K562 (cell line): ENCODE data around the gene ABL1. TPM values are rescaled to one million over a fixed set of nuclear protein-coding genes. Genes with fewer than 3 reads are reported as not detected.
A peak's percentile ranks its signal among the peaks of the same experiment; 100 is the strongest.

Source experiments
- ATAC-seq: fragments of 200-7000 bp; cut with Tn5 transposase; 3 replicates; pipeline ENCODE4 v1.9.1; 2020; ENCODE audit warnings: moderate library complexity
- BruUV-seq: library from RNA; stranded (reverse); fragments of 400-500 nt; replicated peaks from 2 replicates; lab custom pipeline; 2021; lab: Mats Ljungman, UMichigan
- CTCF ChIA-PET: fragments of 300-600 bp; formaldehyde crosslinking; extraction: SDS; loops from one replicate; lab custom pipeline; 2021; ENCODE audit warnings: low intra/inter-chr PET ratio; lab: Yijun Ruan, JAX
- POLR2A ChIA-PET: fragments of 300-600, 350-650 bp; sonication (Branson Sonifier 250); formaldehyde crosslinking; extraction: SDS; loops from one replicate; lab custom pipeline; 2021; ENCODE audit warnings: antibody characterized with exemption, inconsistent platforms; lab: Yijun Ruan, JAX
- DNase-seq, 4 experiments: peaks; one replicate each; pipeline versions ENCODE4 v3.0.0 to v3.0.0-alpha.2; 2011 to 2018; ENCODE audit warnings: low spot score in 3 of 4, mixed read lengths in 3 of 4; ENCODE audit errors: extremely low read depth in 1 of 4
- FAIRE-seq: peaks from 2 replicates; lab custom pipeline; 2011; peaks lifted over from hg19 to GRCh38; lab: Jason Lieb, UNC
- H2AFZ ChIP-seq: 2 replicates; pipeline ENCODE4 v1.6.0; 2011; ENCODE audit warnings: low read depth, low read length, control low read depth, inconsistent platforms
- H3K27ac ChIP-seq: fragments of 200-600 bp; 3 replicates; pipeline ENCODE4 v1.8.0; 2011; ENCODE audit warnings: low read depth, mild to moderate bottlenecking, control low read depth, inconsistent platforms, low read length, moderate library complexity, mixed read lengths; ENCODE audit errors: extremely low read depth
- H3K27me3 ChIP-seq, 2 experiments: fragments of 300-600 bp in 1 of 2; 2 replicates in 1 of 2; 3 replicates in 1 of 2; pipeline versions ENCODE4 v1.6.0 to v1.8.0; 2011; ENCODE audit warnings: inconsistent platforms in 2 of 2, low read length in 2 of 2, mild to moderate bottlenecking in 1 of 2, mixed read lengths in 1 of 2, moderate library complexity in 1 of 2; ENCODE audit not compliant: control insufficient read depth in 2 of 2, insufficient read depth in 2 of 2
- H3K36me3 ChIP-seq: fragments of 300-600 bp; 3 replicates; pipeline ENCODE4 v1.8.0; 2011; ENCODE audit warnings: mild to moderate bottlenecking, low read length, inconsistent platforms; ENCODE audit not compliant: control insufficient read depth, insufficient read depth
- H3K4me1 ChIP-seq, 2 experiments: fragments of 200-600 bp in 1 of 2; replicated peaks in 1 of 2; 2 replicates in 1 of 2; 3 replicates in 1 of 2; pipeline versions ENCODE4 v1.5.1 to v1.8.0; 2011; ENCODE audit warnings: inconsistent platforms in 2 of 2, low read length in 2 of 2, mild to moderate bottlenecking in 1 of 2, mixed read lengths in 1 of 2, moderate library complexity in 1 of 2; ENCODE audit not compliant: control insufficient read depth in 2 of 2, insufficient read depth in 2 of 2
- H3K4me2 ChIP-seq: 2 replicates; pipeline ENCODE4 v1.6.1; 2011; ENCODE audit warnings: low read length, control low read depth, inconsistent platforms, mixed read lengths; ENCODE audit not compliant: insufficient read depth
- H3K4me3 ChIP-seq: fragments of 200-600 bp; sonication (generic), shearing (Covaris generic); 2 replicates; pipeline ENCODE4 v1.5.1; 2016; ENCODE audit warnings: control low read depth, inconsistent platforms
- H3K79me2 ChIP-seq: fragments of 200-600 bp; 3 replicates; pipeline ENCODE4 v1.8.0; 2011; ENCODE audit warnings: low read length, inconsistent platforms; ENCODE audit not compliant: control insufficient read depth, insufficient read depth
- H3K9ac ChIP-seq, 2 experiments: 2 replicates each; pipeline versions ENCODE4 v1.6.0 to v1.6.1; 2011; ENCODE audit warnings: low read depth in 2 of 2, low read length in 2 of 2, control low read depth in 1 of 2, inconsistent platforms in 1 of 2, mild to moderate bottlenecking in 1 of 2, mixed read lengths in 1 of 2; ENCODE audit not compliant: insufficient read depth in 1 of 2
- H3K9me1 ChIP-seq: one replicate; pipeline ENCODE4 v1.6.0; 2011; ENCODE audit warnings: inconsistent platforms, mild to moderate bottlenecking, low read length, moderate library complexity; ENCODE audit not compliant: control insufficient read depth, insufficient read depth
- H3K9me3 ChIP-seq: replicated peaks from 2 replicates; pipeline ENCODE4 v1.5.1; 2011; ENCODE audit warnings: low read depth, low read length, inconsistent platforms; ENCODE audit not compliant: control insufficient read depth, insufficient read depth
- H4K20me1 ChIP-seq: replicated peaks from 2 replicates; pipeline ENCODE4 v1.6.1; 2011; ENCODE audit warnings: low read length, inconsistent platforms, mixed read lengths; ENCODE audit not compliant: control insufficient read depth, insufficient read depth
- PURB ChIP-seq: sonication (generic); formaldehyde crosslinking; IDR thresholded peaks from 2 replicates; pipeline ENCODE4 v1.9.0; 2021; ENCODE audit warnings: low read depth, mild to moderate bottlenecking, missing genetic modification reagents
- WGBS: fragments of 100-300 bp; shearing (Covaris generic); methylation state at CpG from one replicate; pipeline ENCODE4 v1.1.6; 2016; ENCODE audit warnings: low coverage, mixed read lengths; ENCODE audit not compliant: insufficient coverage; ENCODE audit errors: missing lambda C conversion rate; 5-methylcytosine and 5-hydroxymethylcytosine counted together
- in situ Hi-C: fragments of 300-500 bp; cut with MboI; formaldehyde crosslinking; loops from 4 replicates; pipeline ENCODE4 v1.15.0; 2018; ENCODE audit warnings: inconsistent platforms, mixed read lengths
- intact Hi-C: fragments of 100-400 bp; cut with micrococcal nuclease; formaldehyde crosslinking; loops from 2 replicates; pipeline ENCODE4 v1.14.2; 2022
- polyA plus RNA-seq, 8 experiments: library from polyadenylated mRNA; depleted of rRNA in 4 of 8; stranded (reverse) in 5 of 8; unstranded in 3 of 8; fragments of >200 nt; fragmentation: Nextera tagmentation in 2 of 8; fragmentation: Illumina TruSeq in 1 of 8; extraction: Ambion mirVana in 2 of 8; extraction: Trizol in 1 of 8; gene quantifications; 2 replicates each; pipeline versions ENCODE4 v1.2.1 to v1.2.3, GENCODE V29; 2011 to 2014; ENCODE audit warnings: inconsistent platforms in 1 of 8, missing spikeins in 1 of 8
- total RNA-seq, 7 experiments: library from RNA; depleted of rRNA in 6 of 7; stranded (reverse); fragments of >200 nt in 6 of 7; fragmentation: Illumina TruSeq in 2 of 7; extraction: Trizol in 2 of 7; gene quantifications; 2 replicates each; pipeline versions ENCODE4 v1.2.1 to v1.2.3, GENCODE V29; 2011 to 2021; ENCODE audit warnings: low replicate concordance in 1 of 7
- TF ChIP-seq, protein P1 (sequence below), 2 experiments: fragments of 450-650 bp in 1 of 2; sonication (generic) in 1 of 2; formaldehyde crosslinking in 1 of 2; IDR thresholded peaks in 1 of 2; conservative IDR thresholded peaks in 1 of 2; 2 replicates each; pipeline versions ENCODE4 v1.6.1 to v1.8.1; 2016 to 2023; ENCODE audit warnings: mild to moderate bottlenecking in 2 of 2, moderate library complexity in 2 of 2, inconsistent platforms in 1 of 2, missing genetic modification reagents in 1 of 2
- TF ChIP-seq, protein P2 (sequence below): fragments of 250-450 bp; sonication (Bioruptor Pico); IDR thresholded peaks from 2 replicates; pipeline ENCODE4 v1.5.0; 2022; ENCODE audit warnings: mild to moderate bottlenecking
- TF ChIP-seq, protein P3 (sequence below): sonication (generic); formaldehyde crosslinking; IDR thresholded peaks from 2 replicates; pipeline ENCODE4 v1.8.1; 2023; ENCODE audit warnings: mild to moderate bottlenecking, missing genetic modification reagents

The ABL1 gene
- total and polyA plus RNA-seq, 9 of the 15 experiments (the other 6 are each of a cell fraction or from before 2014, with no cell fraction given): 1.5 to 130 (median 37.8) TPM

DNA sequence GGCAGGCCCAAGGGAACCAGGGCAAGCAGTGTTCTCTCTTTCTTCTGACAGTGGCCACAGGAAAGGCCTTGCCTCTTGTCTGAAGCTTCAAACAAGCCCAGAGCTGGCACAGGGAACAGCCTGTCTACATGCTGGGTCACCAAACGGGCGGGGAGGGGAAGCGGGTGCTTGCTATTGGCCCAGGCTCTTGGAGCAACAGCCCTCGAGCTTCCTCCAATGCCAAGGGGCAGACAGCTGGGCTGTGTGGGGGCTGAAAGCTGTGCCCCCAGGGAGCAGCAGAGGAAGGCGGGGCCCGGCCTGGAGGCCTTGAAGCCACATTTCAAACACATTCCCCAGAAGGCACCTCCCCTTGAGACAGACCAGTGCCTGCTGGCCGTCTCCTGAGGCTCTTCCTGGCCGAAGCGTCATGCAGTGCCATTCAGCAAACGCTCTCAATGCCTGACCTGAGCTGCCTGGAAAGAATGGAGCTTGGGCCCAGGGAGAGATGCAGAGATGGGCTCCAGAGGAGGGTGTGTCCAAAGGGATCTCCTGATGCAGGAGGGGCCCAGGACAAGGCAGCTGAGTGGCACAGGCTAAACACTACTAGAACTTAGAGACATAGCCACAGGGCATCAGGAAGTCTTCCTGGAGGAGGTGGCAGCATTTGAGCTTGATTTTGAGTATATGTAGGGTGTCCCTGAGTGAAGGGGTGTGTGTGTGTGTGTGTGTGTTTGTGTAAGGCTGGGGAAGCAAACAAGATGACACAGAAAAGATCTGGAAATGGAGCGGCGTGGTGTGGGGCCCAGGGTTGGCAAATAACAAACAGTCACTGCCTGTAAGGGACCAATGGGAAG, 101.4 kb downstream of the ABL1 start:
- Histone ChIP-seq H3K27me3 (peaks cover 76 to 94% of the 10 kb centered on the region in 2 experiments), H3K4me3 (no peak overlapping the region), H3K27ac (no peak overlapping the region), H3K9me3 (no peaks in the 10 kb centered on the region), H3K9me1 (peaks cover 10% of the 10 kb centered on the region), H4K20me1 (peaks cover 81% of the 10 kb centered on the region), H3K4me2 (no peak overlapping the region), H3K9ac (peak overlapping the region in 1 of 2 experiments; percentile 1; a peak in 1 of 4 replicates), H3K4me1 (peaks cover 0 to 46% of the 10 kb centered on the region in 2 experiments; a peak in 3 of 5 replicates), H3K36me3 (no peaks in the 10 kb centered on the region), H3K79me2 (no peaks in the 10 kb centered on the region), H2AFZ (no peak overlapping the region)
- CTCF ChIA-PET: interaction anchor here (0.6 to 1.3 kb wide), 2 partner anchors 166 to 1663 kb away, joined by 3 read pairs; no protein-coding TSS in a partner anchor
- 5% methylated on average over 12 of the region's 12 CpGs for WGBS
- in situ Hi-C loops (no loop called here), intact Hi-C loops (no loop called here)
- ATAC-seq (no peak), DNase-seq (peak in 3 of 4 experiments; percentile 58 to 75 (median 64)), FAIRE-seq (peak; percentile 57)
- no TSS peak for BruUV-seq
- POLR2A ChIA-PET: interaction anchor here (0.5 to 26.8 kb wide), 17 partner anchors 9 to 583 kb away, joined by 3 to 582 read pairs (median 4); partner anchors contain the start of genes NUP214 and QRFP
- TF ChIP-seq, protein P1, sequence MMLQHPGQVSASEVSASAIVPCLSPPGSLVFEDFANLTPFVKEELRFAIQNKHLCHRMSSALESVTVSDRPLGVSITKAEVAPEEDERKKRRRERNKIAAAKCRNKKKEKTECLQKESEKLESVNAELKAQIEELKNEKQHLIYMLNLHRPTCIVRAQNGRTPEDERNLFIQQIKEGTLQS (IDR thresholded peaks at IDR 0.05): no peak
- TF ChIP-seq, protein P1 (CRISPR knock-in tag; conservative IDR thresholded peaks at IDR 0.05): 0 out of 2 replicates have a peak, but pooled peaks have one; percentile 29
- TF ChIP-seq PURB: no peak
- TF ChIP-seq, protein P2, sequence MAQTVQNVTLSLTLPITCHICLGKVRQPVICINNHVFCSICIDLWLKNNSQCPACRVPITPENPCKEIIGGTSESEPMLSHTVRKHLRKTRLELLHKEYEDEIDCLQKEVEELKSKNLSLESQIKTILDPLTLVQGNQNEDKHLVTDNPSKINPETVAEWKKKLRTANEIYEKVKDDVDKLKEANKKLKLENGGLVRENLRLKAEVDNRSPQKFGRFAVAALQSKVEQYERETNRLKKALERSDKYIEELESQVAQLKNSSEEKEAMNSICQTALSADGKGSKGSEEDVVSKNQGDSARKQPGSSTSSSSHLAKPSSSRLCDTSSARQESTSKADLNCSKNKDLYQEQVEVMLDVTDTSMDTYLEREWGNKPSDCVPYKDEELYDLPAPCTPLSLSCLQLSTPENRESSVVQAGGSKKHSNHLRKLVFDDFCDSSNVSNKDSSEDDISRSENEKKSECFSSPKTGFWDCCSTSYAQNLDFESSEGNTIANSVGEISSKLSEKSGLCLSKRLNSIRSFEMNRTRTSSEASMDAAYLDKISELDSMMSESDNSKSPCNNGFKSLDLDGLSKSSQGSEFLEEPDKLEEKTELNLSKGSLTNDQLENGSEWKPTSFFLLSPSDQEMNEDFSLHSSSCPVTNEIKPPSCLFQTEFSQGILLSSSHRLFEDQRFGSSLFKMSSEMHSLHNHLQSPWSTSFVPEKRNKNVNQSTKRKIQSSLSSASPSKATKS (CRISPR knock-in tag): no peak
- TF ChIP-seq, protein P3, sequence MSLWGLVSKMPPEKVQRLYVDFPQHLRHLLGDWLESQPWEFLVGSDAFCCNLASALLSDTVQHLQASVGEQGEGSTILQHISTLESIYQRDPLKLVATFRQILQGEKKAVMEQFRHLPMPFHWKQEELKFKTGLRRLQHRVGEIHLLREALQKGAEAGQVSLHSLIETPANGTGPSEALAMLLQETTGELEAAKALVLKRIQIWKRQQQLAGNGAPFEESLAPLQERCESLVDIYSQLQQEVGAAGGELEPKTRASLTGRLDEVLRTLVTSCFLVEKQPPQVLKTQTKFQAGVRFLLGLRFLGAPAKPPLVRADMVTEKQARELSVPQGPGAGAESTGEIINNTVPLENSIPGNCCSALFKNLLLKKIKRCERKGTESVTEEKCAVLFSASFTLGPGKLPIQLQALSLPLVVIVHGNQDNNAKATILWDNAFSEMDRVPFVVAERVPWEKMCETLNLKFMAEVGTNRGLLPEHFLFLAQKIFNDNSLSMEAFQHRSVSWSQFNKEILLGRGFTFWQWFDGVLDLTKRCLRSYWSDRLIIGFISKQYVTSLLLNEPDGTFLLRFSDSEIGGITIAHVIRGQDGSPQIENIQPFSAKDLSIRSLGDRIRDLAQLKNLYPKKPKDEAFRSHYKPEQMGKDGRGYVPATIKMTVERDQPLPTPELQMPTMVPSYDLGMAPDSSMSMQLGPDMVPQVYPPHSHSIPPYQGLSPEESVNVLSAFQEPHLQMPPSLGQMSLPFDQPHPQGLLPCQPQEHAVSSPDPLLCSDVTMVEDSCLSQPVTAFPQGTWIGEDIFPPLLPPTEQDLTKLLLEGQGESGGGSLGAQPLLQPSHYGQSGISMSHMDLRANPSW (CRISPR knock-in tag): peak; percentile 57; the same call in 1 of the 2 replicates
